ENCODE data around the gene PTPRR.

Gene PTPRR

DNA sequence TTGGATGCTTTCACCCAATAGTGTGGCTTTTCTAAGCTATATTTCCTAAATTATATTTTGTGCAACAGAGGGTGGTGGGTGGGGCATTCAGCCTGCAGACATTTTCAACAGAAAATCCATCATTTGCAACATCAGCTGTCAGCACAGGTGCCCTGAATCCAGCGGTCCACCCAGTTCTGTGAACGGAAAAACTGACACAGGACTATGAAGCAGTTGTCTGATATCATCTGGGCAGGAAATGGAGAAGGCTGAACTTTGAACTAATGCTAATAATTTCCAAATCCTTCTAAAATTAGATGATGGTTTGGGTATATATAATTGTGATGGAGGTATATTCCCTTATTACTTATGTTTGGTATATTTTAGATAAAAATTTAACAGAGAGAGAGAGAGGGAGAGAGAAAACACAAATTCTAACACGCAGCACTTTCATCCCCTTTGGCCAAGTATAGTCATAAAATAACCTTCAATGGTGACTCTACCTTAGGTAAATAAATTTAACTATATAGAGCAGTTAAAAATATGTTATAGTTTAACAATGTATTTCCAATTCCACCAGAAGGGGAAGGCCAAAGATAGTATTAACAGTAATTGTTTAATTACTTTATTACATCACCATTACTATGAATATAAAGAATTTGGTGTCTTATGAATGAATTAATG, 225.0 kb downstream of the PTPRR start:
- no peak for DNase-seq (ENCODE audit: low read depth in 2 of 2)

DNA sequence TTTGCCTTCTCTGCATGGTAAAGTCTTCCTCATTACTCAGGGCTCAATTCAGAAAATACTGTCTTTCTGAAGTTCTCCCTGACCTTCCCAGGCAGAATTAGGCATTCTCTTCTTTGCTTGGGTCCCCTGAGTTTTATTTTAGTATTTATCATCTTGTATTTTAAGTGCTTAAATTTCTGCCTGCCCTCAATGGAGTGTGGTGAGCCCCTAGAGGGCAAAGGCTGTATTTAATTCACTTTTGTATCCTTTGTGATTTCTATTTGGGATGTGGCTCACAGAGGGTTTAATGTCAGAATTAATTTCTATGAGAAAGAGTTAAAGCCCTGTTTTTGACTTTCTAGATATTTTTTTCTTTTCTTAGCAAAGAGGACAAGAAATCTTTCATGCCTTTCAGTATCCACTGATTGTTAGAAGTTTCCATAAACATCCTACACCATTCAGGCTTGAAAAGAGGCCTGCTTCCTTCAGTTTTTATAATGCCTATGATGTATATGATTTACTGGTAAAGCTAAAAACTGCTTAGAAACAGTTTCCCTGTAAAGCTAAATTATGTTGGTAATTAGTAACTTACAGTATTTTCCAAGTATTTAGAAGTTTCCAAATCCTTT, 227.8 kb downstream of the PTPRR start:
- no peak for DNase-seq (ENCODE audit: low read depth in 2 of 2)

DNA sequence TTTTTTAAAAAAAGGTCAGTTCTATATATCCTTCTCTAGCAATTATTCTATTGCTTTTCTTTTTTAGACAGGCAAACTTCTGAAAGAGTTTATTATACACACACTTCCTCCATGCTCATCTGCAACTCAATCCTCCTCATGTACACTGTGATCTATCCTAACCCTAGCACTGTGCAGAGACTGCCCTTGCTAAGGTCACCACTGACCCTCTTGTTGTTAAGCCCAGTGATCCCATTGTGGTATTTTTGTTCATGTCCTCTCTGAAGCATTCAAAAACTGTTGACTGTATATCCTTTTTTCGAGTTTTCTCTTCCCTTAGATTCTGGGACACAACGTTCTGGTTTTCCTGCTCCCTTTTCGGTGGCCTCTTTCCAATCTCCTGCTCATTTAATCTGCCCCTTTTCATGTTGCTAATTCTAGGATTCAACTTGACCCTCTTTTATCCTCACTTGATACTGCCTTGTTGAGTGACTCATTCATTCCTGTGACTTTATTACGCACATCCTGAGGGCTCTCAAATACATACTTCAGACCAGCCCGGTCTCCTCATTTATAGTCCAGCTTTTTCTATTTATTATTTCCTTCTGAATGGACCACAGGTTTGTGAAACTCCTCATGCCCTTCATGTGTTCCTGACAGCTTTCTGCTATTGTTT, 229.4 kb downstream of the PTPRR start:
- no peak for DNase-seq (ENCODE audit: low read depth in 2 of 2)

DNA sequence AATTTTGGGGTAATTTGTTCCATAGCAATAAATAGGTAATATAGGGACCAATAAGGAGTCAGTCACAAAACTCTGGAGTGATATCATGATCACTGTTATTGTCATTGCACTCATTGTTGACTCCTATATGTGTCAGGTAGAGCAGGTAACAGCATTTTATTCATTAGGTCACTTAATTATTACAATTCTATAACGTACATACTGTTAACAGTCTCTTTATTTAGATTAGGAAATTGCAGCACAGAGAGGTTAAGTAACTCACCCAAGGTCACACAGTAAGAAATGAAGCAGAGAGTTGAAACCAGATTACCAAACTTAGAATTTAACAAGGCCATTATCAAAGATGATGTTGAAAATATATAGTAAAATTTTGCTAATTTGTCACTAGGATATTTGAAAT, 233.6 kb downstream of the PTPRR start:
- no peak for DNase-seq (ENCODE audit: low read depth in 2 of 2)

DNA sequence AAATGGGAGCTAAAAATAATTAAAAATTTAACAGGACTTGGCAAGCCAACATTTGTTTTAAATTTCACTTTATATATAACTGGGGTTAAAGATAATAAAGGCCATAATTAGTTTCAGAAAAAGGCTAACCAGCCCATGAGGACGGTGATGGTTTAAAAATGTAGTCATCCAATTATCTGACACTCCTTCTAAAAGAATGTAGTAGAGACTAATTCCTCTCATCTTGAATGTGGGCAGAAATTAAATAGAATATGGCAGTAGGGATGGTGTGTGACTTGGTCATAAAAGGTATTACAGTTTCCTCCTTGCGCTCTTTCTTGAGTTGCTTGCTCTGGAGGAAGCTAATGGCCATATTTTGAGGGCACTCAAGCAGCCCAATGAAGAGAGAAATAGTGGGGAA, 234.2 kb downstream of the PTPRR start:
- DNase-seq (ENCODE audit: low read depth in 2 of 2) = no peak

DNA sequence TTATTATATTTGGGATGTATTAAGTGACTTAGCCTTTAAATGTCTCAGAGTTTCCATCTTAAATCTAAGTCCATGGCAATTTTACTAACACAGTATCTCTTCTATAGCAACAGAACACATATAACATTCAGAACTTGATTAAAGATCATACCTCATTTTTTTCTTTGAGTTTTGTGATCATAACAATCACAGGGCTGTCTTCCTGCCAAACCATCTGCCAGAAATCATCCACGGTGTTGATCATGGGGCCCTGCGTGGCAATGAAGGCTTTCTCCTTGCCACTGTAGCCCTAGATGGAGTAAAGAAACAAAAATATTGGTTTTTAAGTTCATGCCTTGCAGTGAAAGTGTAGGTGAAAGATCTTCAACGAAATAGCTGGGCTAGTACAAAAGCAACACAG, 236.6 kb downstream of the PTPRR start:
- DNase-seq (ENCODE audit: low read depth in 2 of 2) = no peak

DNA sequence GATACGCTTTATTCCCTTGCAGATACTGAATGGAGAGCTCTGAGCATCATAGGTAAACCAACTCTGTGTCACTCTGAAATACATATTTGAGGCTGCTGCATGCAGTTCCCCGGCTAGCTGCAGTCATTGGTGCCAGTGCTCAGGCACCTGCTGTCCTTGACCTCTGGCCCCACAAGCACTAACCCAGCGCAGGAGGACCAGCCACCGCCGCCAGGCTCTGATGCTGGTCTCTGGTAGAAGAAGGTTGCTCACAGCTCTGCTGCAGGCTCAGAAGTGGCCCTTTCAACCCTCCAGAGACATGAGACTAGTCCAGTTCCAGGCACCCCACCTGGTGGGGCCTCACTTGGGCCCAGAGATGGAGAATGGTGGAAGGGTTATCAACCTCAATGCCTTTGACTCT, 248.8 kb downstream of the PTPRR start:
- DNase-seq (ENCODE audit: low read depth in 2 of 2) = no peak

DNA sequence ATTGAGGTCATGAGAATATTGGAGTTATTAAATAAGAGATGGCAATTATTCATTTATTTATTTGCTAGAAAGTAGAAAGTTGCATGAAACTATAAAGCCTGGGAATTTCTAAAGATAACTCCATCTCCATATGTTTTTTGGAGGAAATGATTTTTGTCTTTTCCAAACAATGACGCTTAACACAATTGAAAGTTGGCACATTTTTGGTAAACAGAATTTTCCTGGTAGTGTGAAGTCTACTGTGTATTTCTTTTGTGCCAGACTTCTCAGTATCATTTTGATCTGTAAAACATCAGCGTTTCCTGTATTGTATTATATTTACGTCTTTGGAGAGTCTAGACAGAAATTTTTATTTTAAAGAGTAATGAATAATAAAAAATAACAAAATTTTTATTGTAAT, 249.6 kb downstream of the PTPRR start:
- no peak for DNase-seq (ENCODE audit: low read depth in 2 of 2)

DNA sequence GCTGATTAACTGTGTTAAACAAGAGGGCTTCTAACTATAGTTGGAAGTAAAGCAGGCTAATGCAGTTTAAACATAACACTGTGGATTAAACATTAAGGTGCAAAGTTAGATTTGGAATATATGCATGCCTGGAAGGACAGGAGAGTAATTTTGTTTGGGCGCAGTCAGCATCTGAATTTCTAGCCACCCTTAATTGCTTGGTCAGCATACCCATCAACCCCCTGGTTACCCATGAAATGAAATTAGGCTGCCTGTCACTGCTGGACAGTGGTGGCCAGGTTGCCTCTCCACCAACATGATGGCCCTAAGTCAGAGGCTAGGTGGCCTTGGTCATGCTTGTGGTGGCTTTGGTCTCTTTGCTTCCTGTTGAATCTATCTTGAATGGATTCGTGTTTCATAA, 253.3 kb downstream of the PTPRR start:
- DNase-seq (ENCODE audit: low read depth in 2 of 2) = no peak

DNA sequence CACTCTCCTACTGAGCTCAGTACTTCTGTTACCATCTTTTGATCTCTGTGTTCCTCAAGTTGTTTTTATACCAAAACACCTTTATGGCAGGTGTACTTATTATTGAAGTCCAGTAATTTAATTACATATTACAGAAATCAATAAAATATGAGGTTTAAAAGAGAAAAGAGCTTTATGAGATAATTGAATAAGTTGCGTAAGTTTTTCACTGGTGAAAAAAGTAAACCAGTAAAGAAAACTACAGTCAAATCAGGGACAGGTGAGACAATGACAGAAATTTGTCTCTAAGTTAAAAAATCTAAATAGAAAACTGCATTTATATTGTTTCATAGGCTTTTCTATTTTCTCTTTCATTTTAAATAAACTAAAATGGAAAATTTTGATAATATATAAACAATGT, 254.2 kb downstream of the PTPRR start:
- DNase-seq (ENCODE audit: low read depth in 2 of 2) = no peak

DNA sequence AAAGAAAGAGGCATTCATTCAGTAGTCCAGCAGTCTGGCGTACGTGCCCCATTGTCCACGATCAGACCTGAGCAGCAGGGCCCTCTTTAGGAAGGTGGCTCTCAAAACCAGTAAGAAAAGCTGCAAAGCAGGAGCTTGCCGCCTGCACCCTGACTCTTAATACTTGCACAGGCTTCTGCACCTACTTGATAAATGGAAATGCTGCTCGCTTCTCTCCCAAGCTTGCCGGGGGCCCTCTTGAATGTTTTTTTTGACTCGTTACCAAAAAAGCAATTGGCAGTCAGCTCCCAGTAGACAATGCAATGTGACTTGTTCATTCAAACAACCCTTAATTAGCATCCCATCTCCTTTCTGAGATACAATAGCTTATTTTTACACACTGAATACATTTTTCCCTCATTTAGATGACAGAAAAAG, 256.1 kb downstream of the PTPRR start:
- no peak for DNase-seq (ENCODE audit: low read depth in 2 of 2)

DNA sequence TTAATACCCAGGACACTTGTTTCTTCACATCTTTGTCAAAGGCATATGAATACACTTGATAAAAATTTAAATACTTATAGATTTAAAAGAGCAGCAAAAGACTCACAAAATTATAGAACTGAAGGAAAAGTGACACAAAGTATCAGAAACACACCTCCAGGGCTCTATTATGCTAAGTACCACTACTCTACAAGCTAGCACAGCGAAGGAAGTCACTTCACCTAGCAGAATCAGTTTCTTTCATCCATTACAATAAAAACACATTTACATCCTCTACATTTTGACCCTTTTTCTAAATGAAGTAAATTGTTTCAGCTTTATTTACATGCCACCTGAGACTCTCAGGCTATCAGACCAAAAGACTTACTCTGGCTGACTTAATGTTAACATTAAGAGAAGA, 256.7 kb downstream of the PTPRR start:
- no peak for DNase-seq (ENCODE audit: low read depth in 2 of 2)

DNA sequence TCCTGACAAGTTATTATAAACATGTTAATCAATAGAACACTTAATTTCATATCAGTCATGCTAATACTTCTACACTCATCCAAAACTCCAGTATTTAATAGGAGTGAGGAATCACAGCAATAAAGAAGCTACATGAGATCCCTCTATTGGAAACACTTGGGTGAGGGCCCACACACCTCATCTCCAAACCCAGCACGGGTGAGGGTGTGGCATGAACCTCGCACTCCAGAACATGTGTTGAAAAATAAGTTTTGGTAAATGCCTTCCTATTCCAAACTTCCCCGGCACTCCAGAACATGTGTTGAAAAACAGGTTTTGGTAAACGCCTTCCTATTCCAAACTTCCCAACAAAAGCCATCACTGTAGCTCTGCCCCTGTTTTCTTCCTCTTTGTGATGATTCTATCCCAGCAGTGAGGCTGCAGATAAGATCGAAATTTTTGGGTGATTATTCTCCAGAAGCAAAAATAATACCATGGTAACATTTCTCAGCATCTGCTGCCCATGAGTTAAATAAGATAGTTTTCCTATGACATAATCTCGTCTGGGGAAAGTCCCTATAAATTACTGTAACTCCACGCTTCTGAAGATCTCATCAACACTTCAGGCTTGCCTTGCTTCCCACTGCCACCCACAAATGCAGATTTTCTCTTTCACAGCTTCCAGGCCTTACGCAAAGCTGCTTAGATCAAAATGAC, 258.9 kb downstream of the PTPRR start:
- DNase-seq (ENCODE audit: low read depth in 2 of 2) = no peak

DNA sequence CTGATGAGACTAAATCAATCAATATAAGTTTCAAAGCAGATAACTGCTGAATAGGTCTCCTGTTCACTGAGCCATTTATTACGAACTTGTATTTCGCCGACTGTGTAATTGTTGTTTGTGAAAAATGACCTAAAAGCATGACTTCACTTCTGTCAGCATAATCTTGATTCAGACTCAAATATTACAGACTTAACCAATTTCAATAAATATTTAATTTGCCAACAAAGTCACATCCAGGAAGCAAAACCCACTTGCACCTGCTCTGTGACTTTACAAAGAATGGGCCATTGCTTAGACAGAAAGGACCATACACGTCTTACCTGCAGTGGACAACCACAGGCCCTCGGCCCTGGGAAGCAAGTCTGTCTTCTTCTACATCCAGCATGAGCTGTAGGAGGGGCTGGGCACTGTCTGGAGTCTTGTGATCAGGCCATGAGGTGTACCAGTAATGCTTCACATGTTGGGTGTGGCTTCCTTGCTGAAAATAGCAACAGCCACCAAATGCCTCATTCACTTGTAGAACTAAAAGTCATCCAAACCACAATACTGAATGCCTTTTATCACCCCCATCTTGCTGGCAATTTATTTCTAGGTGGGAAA, 259.8 kb downstream of the PTPRR start:
- no peak for DNase-seq (ENCODE audit: low read depth in 2 of 2)

DNA sequence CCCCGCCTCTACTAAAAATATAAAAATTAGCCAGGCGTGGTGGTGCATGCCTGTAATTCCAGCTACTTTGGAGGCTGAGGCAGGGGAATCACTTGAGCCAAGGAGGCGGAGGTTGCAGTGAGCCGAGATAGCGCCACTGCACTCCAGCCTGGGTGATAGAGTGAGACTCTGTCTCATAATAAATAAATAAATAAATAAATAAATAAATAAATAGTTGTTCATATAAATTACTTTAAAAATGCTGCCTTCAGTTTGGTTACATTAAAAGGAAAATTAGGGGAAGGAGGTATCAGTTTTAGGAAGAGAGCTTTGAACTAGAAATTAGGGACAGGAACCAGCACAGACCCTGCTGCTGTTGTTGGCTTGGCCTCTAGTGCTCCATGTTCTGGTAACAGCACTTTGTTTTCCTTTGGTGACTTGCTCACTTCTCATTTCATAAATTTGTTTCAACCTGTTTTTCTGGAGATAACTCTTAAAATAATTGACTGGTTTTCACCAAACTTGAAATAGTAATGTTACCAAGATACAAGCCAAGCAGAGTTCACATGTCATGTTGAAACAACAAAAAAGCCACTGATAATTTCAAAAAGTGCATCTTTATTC, 260.4 kb downstream of the PTPRR start:
- DNase-seq (ENCODE audit: low read depth in 2 of 2) = no peak

DNA sequence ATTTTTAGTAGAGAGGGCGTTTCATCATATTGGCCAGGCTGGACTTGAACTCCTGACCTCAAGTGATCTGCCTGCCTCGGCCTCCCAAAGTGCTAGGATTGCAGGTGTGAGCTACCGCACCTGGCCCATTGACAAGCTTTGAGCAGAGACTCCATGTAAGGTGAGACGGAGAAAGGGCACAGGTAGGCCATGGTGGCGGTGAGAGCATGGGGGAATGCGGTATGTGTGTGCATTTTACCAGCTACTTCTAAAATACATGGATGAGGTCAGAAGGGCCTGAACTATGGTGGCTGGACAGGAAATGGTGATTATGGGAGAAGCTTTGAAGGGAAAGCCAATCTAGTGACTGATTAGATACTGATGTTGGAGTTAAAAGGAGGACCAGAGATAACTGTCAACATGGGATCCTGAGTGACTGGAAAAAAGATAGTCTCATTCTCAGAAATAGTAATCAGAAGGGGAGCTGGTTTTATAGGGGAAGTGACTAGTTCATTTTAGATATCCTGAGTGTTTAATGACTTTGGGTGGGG, 261.4 kb downstream of the PTPRR start:
- no peak for DNase-seq (ENCODE audit: low read depth in 2 of 2)

DNA sequence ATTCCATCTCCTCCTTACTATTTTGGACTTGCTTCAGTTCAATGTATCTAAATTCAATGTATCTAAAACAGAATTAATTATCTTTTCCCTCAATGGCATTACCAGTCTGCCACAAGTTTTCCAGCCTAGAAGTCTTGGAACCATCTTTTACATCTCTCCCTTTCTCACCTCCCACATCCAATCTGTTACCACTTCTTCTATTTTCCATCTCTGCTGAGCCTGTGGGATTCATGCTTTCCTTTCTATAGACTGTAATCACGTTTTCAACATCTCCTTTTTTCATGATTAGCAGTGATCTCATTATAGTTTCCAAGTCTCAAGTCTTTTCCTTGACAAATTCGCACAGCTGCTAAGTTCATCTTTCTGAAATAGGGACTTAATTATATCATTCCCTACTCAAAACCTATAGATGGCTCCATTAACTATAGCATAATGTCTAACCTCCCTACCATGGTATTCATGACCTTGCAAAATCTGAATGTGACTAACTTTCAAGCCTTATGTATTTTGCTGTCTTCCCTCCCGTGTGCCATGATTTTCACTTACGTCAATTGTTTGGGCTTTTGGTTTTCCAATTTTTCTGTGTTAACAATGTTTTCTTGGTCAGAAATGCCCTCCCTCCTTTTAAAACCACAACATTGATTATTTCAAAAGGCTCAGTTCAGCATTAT, 262.8 kb downstream of the PTPRR start:
- no peak for DNase-seq (ENCODE audit: low read depth in 2 of 2)

DNA sequence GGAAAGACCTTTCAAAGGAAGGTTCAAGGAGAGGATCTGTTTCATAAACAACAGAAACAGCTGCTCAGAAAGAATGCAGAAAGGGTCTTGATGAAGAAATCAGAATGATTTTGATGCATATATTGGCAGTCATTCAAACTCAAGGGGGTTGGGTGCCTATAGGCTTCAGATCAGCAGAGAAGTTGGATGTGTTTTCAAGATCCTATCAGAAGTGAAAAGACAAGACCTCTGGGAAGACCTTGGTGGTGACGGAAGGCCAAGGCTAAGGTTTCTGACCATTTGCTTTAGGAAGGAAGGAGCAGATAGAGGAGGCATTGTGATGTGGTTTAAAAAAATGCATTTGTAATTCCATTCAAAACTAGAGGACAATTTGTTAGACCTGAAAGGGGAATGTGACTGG, 268.1 kb downstream of the PTPRR start:
- DNase-seq (ENCODE audit: low read depth in 2 of 2) = no peak

DNA sequence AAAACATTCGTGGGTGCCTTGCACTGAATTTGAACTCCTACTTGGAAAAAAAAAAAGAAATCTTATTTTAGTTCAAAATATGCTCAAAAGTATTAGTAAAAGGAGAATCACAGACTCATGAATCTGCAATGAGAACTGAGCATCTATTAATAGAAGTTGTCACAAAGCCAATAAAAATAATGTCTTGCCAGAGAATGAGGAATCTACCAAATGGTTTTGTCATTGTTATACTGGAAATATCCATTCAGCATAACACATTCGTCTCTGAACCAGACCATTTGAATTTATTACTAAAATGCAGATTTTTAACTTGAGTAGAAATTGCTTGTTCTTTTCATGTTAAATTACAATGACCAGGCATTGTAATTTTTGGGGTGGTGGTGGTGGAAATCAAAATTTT, 271.7 kb downstream of the PTPRR start:
- no peak for DNase-seq (ENCODE audit: low read depth in 2 of 2)

DNA sequence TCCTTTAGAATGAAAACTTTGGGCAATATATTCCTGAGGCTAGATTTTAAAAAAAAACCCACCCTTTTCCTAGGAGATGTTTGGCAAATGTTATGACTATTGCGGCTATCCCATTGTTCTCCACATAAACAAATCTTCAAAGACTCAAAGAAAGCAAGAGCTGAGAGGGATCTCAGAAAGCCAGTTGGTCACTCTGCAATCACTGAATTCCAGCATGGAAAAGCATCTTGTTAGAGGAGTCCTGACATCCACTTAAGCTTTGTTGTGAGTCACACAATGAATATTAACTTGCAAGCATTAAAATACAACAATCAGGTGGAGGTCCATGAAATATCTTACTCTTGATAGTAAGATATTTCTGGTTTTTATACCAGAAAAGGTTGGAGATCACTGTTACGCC, 272.3 kb downstream of the PTPRR start:
- DNase-seq (ENCODE audit: low read depth in 2 of 2) = no peak

DNA sequence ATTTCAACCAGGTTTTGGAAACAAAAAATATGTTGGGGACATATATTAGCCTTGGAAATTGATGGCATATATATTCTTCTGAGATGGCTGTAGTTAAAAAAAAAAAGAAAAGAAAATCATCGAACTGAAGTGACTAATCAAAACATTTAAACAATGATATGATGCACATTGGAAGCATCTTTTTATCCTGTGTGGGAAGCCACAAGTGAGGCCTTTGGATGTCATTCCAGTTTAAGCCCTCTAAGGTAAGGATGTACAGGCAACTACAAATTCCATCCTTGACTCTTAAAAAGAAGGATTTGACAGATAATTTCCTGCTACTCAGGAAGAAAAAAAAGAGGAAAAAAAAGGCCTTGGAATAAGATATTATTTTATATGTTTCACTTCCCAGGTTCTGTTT, 273.7 kb downstream of the PTPRR start:
- no peak for DNase-seq (ENCODE audit: low read depth in 2 of 2)

Data from activated CD4-positive, alpha-beta T cell treated with anti-CD3 and anti-CD28 coated beads for 24 hours (primary cell).